HEK293 (cell line): ENCODE results near the gene TULP1.
A peak's percentile ranks its signal among the peaks of the same experiment; 100 is the strongest.

Experiments
- FEZF1 ChIP-seq: fragments of 450-650 bp; formaldehyde crosslinking; IDR thresholded peaks from 2 replicates; pipeline ENCODE4 v1.5.1; 2016; ENCODE audit warnings: missing biosample characterization, missing genetic modification characterization
- HIC1 ChIP-seq: fragments of 450-650 bp; formaldehyde crosslinking; IDR thresholded peaks from 2 replicates; pipeline ENCODE4 v1.5.1; 2016; ENCODE audit warnings: missing biosample characterization, missing genetic modification characterization
- HOXC10 ChIP-seq: sonication (generic); formaldehyde crosslinking; IDR thresholded peaks from 2 replicates; pipeline ENCODE4 v1.8.1; 2023; ENCODE audit warnings: mild to moderate bottlenecking, missing genetic modification reagents
- OSR2 ChIP-seq: fragments of 450-650 bp; formaldehyde crosslinking; IDR thresholded peaks from 2 replicates; pipeline ENCODE4 v1.5.1; 2016; ENCODE audit warnings: missing biosample characterization, missing genetic modification characterization
- PRDM1 ChIP-seq: fragments of 450-650 bp; formaldehyde crosslinking; IDR thresholded peaks from 2 replicates; pipeline ENCODE4; 2016; ENCODE audit warnings: missing biosample characterization, missing genetic modification characterization
- PRDM10 ChIP-seq: fragments of 450-650 bp; formaldehyde crosslinking; IDR thresholded peaks from 2 replicates; pipeline ENCODE4 v1.5.1; 2016; ENCODE audit warnings: missing biosample characterization, missing genetic modification characterization
- SP3 ChIP-seq: fragments of 450-650 bp; formaldehyde crosslinking; IDR thresholded peaks from 2 replicates; pipeline ENCODE4 v1.5.1; 2016; ENCODE audit warnings: missing biosample characterization, missing genetic modification characterization
- TCF7L2 ChIP-seq: IDR thresholded peaks from 2 replicates; pipeline ENCODE4 v1.6.1; 2011; ENCODE audit warnings: low read depth, mild to moderate bottlenecking, inconsistent platforms, low read length, moderate library complexity, borderline replicate concordance
- ZBTB10 ChIP-seq: fragments of 450-650 bp; formaldehyde crosslinking; IDR thresholded peaks from 2 replicates; pipeline ENCODE4 v1.5.1; 2016; ENCODE audit warnings: missing biosample characterization, missing genetic modification characterization
- ZBTB49 ChIP-seq: fragments of 450-650 bp; formaldehyde crosslinking; IDR thresholded peaks from 2 replicates; pipeline ENCODE4 v1.5.1; 2016; ENCODE audit warnings: missing biosample characterization, missing genetic modification characterization, low read depth
- ZNF221 ChIP-seq: fragments of 450-650 bp; formaldehyde crosslinking; IDR thresholded peaks from 2 replicates; pipeline ENCODE4 v1.5.1; 2017; ENCODE audit warnings: missing biosample characterization, missing genetic modification characterization, borderline replicate concordance
- ZNF223 ChIP-seq: fragments of 450-650 bp; formaldehyde crosslinking; IDR thresholded peaks from 2 replicates; pipeline ENCODE4 v1.5.1; 2016; ENCODE audit warnings: missing biosample characterization, missing genetic modification characterization
- ZNF341 ChIP-seq: fragments of 450-650 bp; formaldehyde crosslinking; IDR thresholded peaks from 2 replicates; pipeline ENCODE4; 2016; ENCODE audit warnings: low read depth, missing biosample characterization, missing genetic modification characterization
- ZNF354C ChIP-seq: fragments of 450-650 bp; formaldehyde crosslinking; IDR thresholded peaks from 2 replicates; pipeline ENCODE4 v1.5.1; 2016; ENCODE audit warnings: missing biosample characterization, missing genetic modification characterization, low read depth, borderline replicate concordance
- ZNF37A ChIP-seq: fragments of 450-650 bp; IDR thresholded peaks from 2 replicates; pipeline ENCODE4 v1.5.1; 2018; ENCODE audit warnings: missing biosample characterization, missing genetic modification characterization
- ZNF404 ChIP-seq: fragments of 450-650 bp; formaldehyde crosslinking; IDR thresholded peaks from 2 replicates; pipeline ENCODE4 v1.5.1; 2017; ENCODE audit warnings: missing biosample characterization, missing genetic modification characterization
- ZNF513 ChIP-seq: fragments of 450-650 bp; IDR thresholded peaks from 2 replicates; pipeline ENCODE4 v1.5.1; 2018; ENCODE audit warnings: missing biosample characterization, missing genetic modification characterization
- ZNF521 ChIP-seq: fragments of 450-650 bp; formaldehyde crosslinking; IDR thresholded peaks from 2 replicates; pipeline ENCODE4 v1.5.1; 2017; ENCODE audit warnings: missing biosample characterization, mild to moderate bottlenecking, missing genetic modification characterization
- ZNF596 ChIP-seq: fragments of 450-650 bp; IDR thresholded peaks from 2 replicates; pipeline ENCODE4 v1.5.0; 2018; ENCODE audit warnings: missing biosample characterization, mild to moderate bottlenecking, missing genetic modification characterization, moderate library complexity
- ZNF639 ChIP-seq: fragments of 450-650 bp; formaldehyde crosslinking; IDR thresholded peaks from 2 replicates; pipeline ENCODE4 v1.5.1; 2016; ENCODE audit warnings: missing biosample characterization, missing genetic modification characterization
- ZNF645 ChIP-seq: fragments of 450-650 bp; formaldehyde crosslinking; IDR thresholded peaks from 2 replicates; pipeline ENCODE4; 2016; ENCODE audit warnings: missing biosample characterization, missing genetic modification characterization
- ZNF704 ChIP-seq: fragments of 450-650 bp; formaldehyde crosslinking; IDR thresholded peaks from 2 replicates; pipeline ENCODE4 v1.5.1; 2016; ENCODE audit warnings: missing biosample characterization, missing genetic modification characterization

TULP1 gene

GRCh38 chr6:35487658-35488516 lies 24.8 kb downstream of the TULP1 start (continued):
- TF ChIP-seq ZBTB49 (tag by site-specific recombination) (no peak), ZBTB10 (tag by site-specific recombination) (no peak), ZNF704 (no peak), ZNF513 (no peak), ZNF223 (tag by site-specific recombination) (0 out of 2 replicates have a peak, but pooled peaks have one; percentile 30), PRDM10 (tag by site-specific recombination) (no peak), ZNF596 (tag by site-specific recombination) (no peak), ZNF639 (tag by site-specific recombination) (no peak), OSR2 (tag by site-specific recombination) (no peak), SP3 (tag by site-specific recombination) (peak; percentile 26), FEZF1 (tag by site-specific recombination) (no peak), ZNF341 (tag by site-specific recombination) (peak; percentile 48), PRDM1 (tag by site-specific recombination) (no peak), HOXC10 (no peak), ZNF221 (tag by site-specific recombination) (no peak), ZNF521 (no peak), ZNF404 (tag by site-specific recombination) (no peak), TCF7L2 (no peak), ZNF354C (no peak), ZNF645 (tag by site-specific recombination) (no peak), HIC1 (tag by site-specific recombination) (no peak), ZNF37A (tag by site-specific recombination) (no peak)
